Subcutaneous adipose tissue (tissue), 4 donors: ENCODE measurements around the gene FCAR. TPM values are rescaled to one million over a fixed set of nuclear protein-coding genes. Genes with fewer than 3 reads are reported as not detected.

Experiments used
- CTCF ChIP-seq: fragments of 450-650 bp; IDR thresholded peaks from one replicate; pipeline ENCODE4 v1.5.1; 2016; ENCODE audit warnings: low read depth, mild to moderate bottlenecking, control low read depth, antibody characterized with exemption, moderate library complexity
- total RNA-seq, 4 donors: library from RNA; depleted of rRNA; stranded (reverse); fragments of >200 nt; gene quantifications; one replicate each; pipeline ENCODE4 v1.1.0, GENCODE V29; 2016

Gene FCAR
- total RNA-seq, 4 donors from 2014 or later: 3.8 to 4.2 (median 3.9) TPM; not detected in 1

- TF ChIP-seq CTCF: no peak
These were observed 3.4 kb downstream of the FCAR start for GRCh38 chr19:54877471-54877870.

DNA sequence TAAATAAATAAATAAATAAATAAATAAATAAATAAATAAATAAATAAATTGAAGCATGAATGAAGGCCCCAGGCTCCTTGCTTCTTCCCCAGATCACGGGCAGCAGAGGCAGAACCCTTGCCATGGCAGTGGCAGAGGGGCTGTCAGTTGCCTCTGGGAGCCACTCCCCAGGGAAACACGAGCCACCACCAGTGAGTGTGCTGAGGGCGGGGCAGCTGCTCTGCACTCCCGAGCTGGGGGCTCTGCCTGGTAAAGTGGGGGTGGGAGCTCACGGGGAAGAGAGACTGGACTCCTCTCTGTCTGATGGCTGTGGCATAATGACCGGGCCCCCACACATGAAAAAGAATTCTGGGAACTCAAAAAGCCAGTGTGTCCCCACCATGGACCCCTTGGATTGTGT lies 7.8 kb downstream of the FCAR start:
- no peak for TF ChIP-seq CTCF

DNA sequence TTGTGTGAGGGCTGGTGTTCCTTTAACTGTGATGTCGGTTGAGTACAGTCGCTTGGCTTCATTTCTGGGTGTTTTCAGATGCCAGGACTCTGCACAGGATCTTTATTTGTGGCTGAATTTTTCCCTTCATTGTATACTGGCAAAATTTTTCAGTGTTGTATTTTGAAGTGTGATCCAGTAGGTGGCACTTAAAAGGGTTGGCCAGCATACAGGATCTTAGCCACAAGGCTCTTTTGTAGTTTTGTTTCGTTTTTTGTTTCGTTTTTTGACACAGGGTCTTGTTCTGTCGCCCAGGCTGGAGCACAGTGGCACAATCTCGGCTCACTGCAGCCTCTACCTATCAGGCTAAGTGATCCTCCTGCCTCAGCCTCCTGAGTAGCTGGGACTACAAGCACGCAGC lies 8.7 kb downstream of the FCAR start:
- TF ChIP-seq CTCF: no peak

- no peak for TF ChIP-seq CTCF
These were observed 9.2 kb downstream of the FCAR start for GRCh38 chr19:54883228-54883627.

GRCh38 chr19:54888239-54888638 lies 14.2 kb downstream of the FCAR start:
- TF ChIP-seq CTCF: no peak

DNA sequence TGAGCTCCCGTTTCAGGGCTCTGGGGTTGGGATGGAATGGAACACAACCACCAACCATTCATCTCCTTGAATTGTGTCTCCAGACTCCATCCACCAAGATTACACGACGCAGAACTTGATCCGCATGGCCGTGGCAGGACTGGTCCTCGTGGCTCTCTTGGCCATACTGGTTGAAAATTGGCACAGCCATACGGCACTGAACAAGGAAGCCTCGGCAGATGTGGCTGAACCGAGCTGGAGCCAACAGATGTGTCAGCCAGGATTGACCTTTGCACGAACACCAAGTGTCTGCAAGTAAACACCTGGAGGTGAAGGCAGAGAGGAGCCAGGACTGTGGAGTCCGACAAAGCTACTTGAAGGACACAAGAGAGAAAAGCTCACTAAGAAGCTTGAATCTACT lies 15.5 kb downstream of the FCAR start:
- TF ChIP-seq CTCF: no peak

DNA sequence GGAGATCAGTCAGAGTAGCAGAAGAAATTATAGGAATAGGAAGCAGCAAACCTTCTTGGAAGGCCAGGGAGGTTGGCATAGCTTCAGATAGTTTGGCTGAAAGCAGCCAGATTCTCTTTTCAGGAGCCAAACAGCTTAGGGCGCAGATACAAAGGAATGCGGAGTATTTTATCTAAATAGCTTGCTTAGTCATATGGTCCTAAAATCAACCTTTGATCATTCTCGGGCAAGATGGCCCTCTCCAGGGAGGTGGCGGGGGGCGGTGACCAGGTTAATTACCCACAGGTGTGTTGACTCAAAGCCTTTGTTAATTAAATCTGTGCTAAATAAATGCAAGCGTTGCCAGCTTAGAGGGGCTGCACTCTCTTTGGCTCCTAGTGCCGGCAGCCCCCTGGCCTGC lies 19.4 kb downstream of the FCAR start:
- TF ChIP-seq CTCF: no peak
